Measurements from ENCODE around the gene ITGAX.

DNA sequence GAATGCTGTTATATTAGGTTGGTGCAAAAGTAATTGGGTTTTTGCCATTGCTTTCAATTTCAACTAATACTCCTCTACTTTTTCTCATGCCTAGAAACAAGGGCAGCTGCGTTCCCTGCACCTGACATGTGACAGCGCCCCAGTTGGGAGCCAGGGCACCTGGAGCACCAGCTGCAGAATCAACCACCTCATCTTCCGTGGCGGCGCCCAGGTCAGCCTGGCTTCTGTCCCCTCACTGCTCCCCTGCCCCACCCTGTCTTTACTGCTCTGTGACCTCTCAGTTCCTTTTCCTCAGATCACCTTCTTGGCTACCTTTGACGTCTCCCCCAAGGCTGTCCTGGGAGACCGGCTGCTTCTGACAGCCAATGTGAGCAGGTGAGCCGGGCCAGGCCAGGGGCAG is 21.7 kb downstream of the ITGAX start:
- TF ChIP-seq CTCF (IDR thresholded peaks at IDR 0.05) (no peak), POLR2A (IDR thresholded peaks at IDR 0.05) (no peak)
